Measurements from ENCODE around the gene LGI1. TPM values are rescaled to one million over a fixed set of nuclear protein-coding genes. Genes with fewer than 3 reads are reported as not detected.

Gene LGI1
- total RNA-seq, 1 donor from 2014 or later: 9.4 TPM

DNA sequence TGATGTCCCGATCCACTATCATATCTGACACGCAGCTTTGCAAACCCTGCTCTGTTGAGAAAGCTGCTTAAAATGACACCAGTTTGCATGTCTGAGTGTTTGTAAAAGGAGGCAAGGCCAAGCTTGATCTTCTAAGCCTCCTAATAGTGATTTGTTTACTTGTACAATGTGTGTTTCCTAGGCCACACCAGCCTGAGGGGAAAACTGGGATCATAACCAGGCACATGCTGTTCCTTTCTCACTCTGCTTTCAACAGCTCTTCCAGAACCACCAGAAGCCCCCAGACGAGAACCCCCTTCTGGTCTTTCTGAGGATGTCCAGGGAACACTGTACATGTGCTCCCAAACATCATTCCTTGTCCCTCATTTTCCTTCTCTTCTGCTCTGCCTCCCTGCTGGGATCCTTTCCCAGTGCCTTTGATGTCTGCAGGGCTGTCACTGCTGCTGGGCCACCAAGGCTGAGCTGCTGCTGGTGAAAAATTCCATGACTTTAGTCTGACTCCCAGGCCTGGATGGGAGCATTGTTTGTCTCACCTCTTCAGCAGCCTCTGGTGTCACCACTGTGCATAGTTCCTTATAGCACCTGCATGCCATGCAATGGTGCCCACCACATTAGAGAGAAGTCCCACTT, 4.0 kb upstream of the LGI1 start:
- Histone ChIP-seq H3K4me3 (ENCODE audit: low read length in 3 of 3) (no peak overlapping the region), H3K36me3 (ENCODE audit: control insufficient read depth in 3 of 3, insufficient read depth in 3 of 3, low read length in 3 of 3) (no peaks in the 10 kb centered on the region), H3K9me3 (ENCODE audit: control insufficient read depth in 3 of 3, low read length in 3 of 3) (no peaks in the 10 kb centered on the region), H3K4me1 (ENCODE audit: control insufficient read depth in 3 of 3, insufficient read depth in 3 of 3, low read length in 3 of 3) (peaks cover 3 to 12% (median 6%) of the 10 kb centered on the region in 3 donors), H3K27me3 (ENCODE audit: control insufficient read depth in 3 of 3, insufficient read depth in 3 of 3, low read length in 3 of 3) (peaks cover 3 to 5% (median 3%) of the 10 kb centered on the region in 3 donors), H3K9ac (ENCODE audit: low read depth in 1 of 3, low read length in 3 of 3) (no peak overlapping the region), H3K27ac (ENCODE audit: low read depth, low read length) (no peak overlapping the region)

DNA sequence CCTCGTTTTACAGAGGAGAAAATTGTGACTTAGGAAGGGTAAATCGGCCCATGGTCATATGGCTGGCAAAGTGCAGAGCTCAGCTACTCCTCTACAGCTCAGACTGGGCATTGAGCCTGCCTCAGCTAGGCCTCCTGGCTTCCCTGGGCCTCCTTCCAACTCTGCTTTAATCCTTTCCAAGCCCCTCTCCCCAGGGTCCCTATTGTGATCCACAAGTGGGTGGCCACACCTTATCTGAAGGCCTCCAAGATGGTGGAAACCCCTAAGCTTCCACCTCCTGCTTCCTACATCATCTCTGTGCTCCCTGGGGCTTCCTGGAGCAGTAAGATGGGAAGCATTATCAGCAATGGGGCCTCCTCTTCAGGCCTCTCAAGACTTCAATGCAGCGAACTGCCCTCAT, 3.0 kb upstream of the LGI1 start:
- no peaks in the 10 kb centered on the region for H3K36me3 ChIP-seq (ENCODE audit: control insufficient read depth in 3 of 3, insufficient read depth in 3 of 3, low read length in 3 of 3)
- no peak overlapping the region for H3K27ac ChIP-seq (ENCODE audit: low read depth, low read length)
- H3K4me3 ChIP-seq (ENCODE audit: low read length in 3 of 3): no peak overlapping the region
- no peaks in the 10 kb centered on the region for H3K9me3 ChIP-seq (ENCODE audit: control insufficient read depth in 3 of 3, low read length in 3 of 3)
- H3K9ac ChIP-seq (ENCODE audit: low read depth in 1 of 3, low read length in 3 of 3): no peak overlapping the region
- H3K4me1 ChIP-seq (ENCODE audit: control insufficient read depth in 3 of 3, insufficient read depth in 3 of 3, low read length in 3 of 3): peaks cover 0 to 12% (median 3%) of the 10 kb centered on the region in 3 donors
- H3K27me3 ChIP-seq (ENCODE audit: control insufficient read depth in 3 of 3, insufficient read depth in 3 of 3, low read length in 3 of 3): peaks cover 3 to 6% (median 5%) of the 10 kb centered on the region in 3 donors

DNA sequence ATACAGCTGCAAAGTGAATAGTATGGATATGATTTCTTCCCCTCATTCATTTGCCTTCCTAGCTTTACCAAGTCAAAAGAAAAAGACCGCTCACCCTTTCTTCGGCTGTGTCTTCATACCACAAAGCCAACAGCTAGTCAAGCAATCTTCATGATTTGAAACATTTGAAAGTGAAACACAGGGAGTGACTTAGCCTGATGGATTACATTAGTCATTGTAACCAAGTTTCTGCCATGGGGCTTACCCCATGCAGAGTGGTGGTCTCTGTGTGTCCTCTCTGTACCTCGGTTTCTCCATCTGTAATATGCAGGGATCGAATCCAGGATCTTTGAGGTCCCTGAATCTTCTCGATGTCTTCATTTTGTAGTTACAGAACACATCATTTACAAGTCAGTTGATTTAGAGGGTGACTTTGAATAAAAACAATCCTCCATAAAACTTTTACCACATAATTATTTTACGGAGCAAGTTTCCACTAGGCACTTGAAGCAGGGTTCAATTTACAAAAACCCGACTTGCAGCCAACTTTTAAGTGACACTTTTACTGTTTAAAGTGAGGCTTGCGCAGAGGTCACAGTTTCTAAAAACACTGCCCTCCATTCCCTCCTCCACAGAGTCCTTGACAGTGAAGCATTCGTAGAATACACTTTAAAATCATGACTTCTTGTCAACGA, 2.2 kb upstream of the LGI1 start:
- Histone ChIP-seq H3K4me3 (ENCODE audit: low read length in 3 of 3) (no peak overlapping the region), H3K9ac (ENCODE audit: low read depth in 1 of 3, low read length in 3 of 3) (no peak overlapping the region), H3K27ac (ENCODE audit: low read depth, low read length) (no peak overlapping the region), H3K27me3 (ENCODE audit: control insufficient read depth in 3 of 3, insufficient read depth in 3 of 3, low read length in 3 of 3) (peaks cover 3 to 6% (median 5%) of the 10 kb centered on the region in 3 donors), H3K4me1 (ENCODE audit: control insufficient read depth in 3 of 3, insufficient read depth in 3 of 3, low read length in 3 of 3) (peaks cover 3 to 17% (median 5%) of the 10 kb centered on the region in 3 donors), H3K9me3 (ENCODE audit: control insufficient read depth in 3 of 3, low read length in 3 of 3) (no peaks in the 10 kb centered on the region), H3K36me3 (ENCODE audit: control insufficient read depth in 3 of 3, insufficient read depth in 3 of 3, low read length in 3 of 3) (no peaks in the 10 kb centered on the region)

DNA sequence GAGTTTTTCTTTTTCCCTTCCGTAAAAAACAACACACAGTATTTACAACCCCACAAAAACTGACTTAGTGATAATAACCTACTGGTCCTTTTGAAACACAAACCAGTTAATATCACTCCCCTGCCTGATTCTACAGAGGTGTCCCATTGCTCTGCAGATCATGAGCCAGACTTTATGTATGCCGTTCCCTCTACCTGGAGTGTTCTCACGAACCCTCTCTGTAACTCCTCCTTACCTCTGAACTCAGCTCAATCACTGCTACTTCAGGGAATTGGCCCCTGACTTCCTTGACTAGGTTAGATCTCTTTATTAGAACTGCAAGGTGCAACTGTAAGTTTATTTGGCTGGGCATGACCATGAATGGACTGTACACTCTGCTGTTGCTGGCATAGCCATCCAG, 1.6 kb upstream of the LGI1 start:
- Histone ChIP-seq H3K9me3 (ENCODE audit: control insufficient read depth in 3 of 3, low read length in 3 of 3) (no peaks in the 10 kb centered on the region), H3K4me3 (ENCODE audit: low read length in 3 of 3) (no peak overlapping the region), H3K9ac (ENCODE audit: low read depth in 1 of 3, low read length in 3 of 3) (no peak overlapping the region), H3K27me3 (ENCODE audit: control insufficient read depth in 3 of 3, insufficient read depth in 3 of 3, low read length in 3 of 3) (peaks cover 2 to 6% (median 5%) of the 10 kb centered on the region in 3 donors), H3K4me1 (ENCODE audit: control insufficient read depth in 3 of 3, insufficient read depth in 3 of 3, low read length in 3 of 3) (peaks cover 3 to 17% (median 5%) of the 10 kb centered on the region in 3 donors), H3K36me3 (ENCODE audit: control insufficient read depth in 3 of 3, insufficient read depth in 3 of 3, low read length in 3 of 3) (no peaks in the 10 kb centered on the region), H3K27ac (ENCODE audit: low read depth, low read length) (no peak overlapping the region)

DNA sequence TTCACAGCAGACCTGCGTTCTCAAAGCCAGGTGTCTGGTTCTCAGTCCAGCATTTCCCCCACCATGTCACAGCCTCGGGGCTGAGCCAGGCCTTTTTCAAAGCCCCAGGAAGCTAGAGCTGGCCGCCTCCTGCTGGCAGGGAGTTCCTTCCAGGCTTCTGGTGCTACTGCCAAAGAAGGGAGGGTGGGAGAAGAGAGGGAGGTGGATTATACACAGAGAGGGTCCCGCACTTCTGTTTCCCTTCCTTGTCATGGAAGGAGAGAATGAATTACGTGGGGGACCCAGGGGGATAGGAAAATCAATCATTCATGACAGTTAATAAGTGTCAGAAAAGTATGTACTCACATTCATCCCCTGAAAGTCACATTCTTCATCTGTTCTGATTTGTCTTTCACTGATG, 600 bp upstream of the LGI1 start:
- Histone ChIP-seq H3K4me3 (ENCODE audit: low read length in 3 of 3) (peak overlapping the region in 2 of 3 donors; percentile 11 to 13), H3K36me3 (ENCODE audit: control insufficient read depth in 3 of 3, insufficient read depth in 3 of 3, low read length in 3 of 3) (no peaks in the 10 kb centered on the region), H3K4me1 (ENCODE audit: control insufficient read depth in 3 of 3, insufficient read depth in 3 of 3, low read length in 3 of 3) (peaks cover 3 to 12% (median 5%) of the 10 kb centered on the region in 3 donors), H3K27me3 (ENCODE audit: control insufficient read depth in 3 of 3, insufficient read depth in 3 of 3, low read length in 3 of 3) (peaks cover 0 to 6% (median 5%) of the 10 kb centered on the region in 3 donors), H3K9ac (ENCODE audit: low read depth in 1 of 3, low read length in 3 of 3) (peak overlapping the region in 1 of 3 donors; percentile 46), H3K27ac (ENCODE audit: low read depth, low read length) (peak overlapping the region; percentile 1), H3K9me3 (ENCODE audit: control insufficient read depth in 3 of 3, low read length in 3 of 3) (no peaks in the 10 kb centered on the region)

DNA sequence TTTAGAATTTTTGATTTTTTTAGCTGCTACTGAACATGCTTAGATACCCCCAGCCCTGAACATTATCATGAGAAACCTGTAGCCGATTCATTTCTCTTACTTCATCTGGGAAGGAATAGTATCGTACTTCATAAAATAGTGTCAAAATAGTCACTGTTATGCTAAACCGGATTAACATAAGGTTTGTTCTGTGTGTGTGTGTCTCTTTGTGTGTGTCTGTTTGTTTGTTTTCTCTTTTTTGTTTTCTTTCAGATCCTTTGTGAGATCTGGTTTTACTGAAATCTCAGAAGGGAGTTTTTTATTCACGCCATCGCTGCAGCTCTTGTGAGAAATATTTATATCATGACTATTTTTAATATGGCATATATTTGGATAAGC, 761 bp downstream of the LGI1 start:
- Histone ChIP-seq H3K36me3 (ENCODE audit: control insufficient read depth in 3 of 3, insufficient read depth in 3 of 3, low read length in 3 of 3) (peaks cover 0 to 3% (median 0%) of the 10 kb centered on the region in 3 donors), H3K27ac (ENCODE audit: low read depth, low read length) (peak overlapping the region; percentile 81), H3K27me3 (ENCODE audit: control insufficient read depth in 3 of 3, insufficient read depth in 3 of 3, low read length in 3 of 3) (peaks cover 0 to 6% (median 5%) of the 10 kb centered on the region in 3 donors), H3K4me3 (ENCODE audit: low read length in 3 of 3) (peak overlapping the region; percentile 64 to 69 (median 64)), H3K4me1 (ENCODE audit: control insufficient read depth in 3 of 3, insufficient read depth in 3 of 3, low read length in 3 of 3) (peaks cover 3 to 11% (median 5%) of the 10 kb centered on the region in 3 donors), H3K9me3 (ENCODE audit: control insufficient read depth in 3 of 3, low read length in 3 of 3) (no peaks in the 10 kb centered on the region), H3K9ac (ENCODE audit: low read depth in 1 of 3, low read length in 3 of 3) (peak overlapping the region; percentile 35 to 79 (median 54))

DNA sequence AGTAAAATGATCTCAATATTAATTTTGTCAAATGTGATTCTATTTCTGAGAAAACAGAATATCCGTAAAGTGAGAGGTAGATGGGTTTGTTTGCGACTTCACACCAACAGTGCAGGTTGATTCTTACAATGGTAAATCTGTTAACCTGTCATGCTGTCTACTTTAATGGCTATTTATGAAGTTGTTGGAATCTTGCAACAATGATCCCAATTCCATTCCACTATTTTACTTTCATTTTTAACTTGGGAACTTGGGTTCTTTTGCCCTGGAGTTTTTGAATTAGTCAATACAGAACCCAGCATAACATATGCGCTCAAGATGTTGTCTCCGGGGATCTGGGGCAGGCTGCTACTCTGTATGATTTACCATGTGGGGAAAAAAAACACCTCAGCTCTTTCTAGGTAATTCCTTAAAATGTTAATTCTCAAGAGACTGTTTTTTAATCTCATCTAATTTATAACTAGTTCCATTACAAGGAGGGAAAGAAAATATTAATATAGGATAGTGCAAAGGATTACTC, 1.2 kb downstream of the LGI1 start:
- H3K36me3 ChIP-seq (ENCODE audit: control insufficient read depth in 3 of 3, insufficient read depth in 3 of 3, low read length in 3 of 3): peaks cover 0 to 3% (median 0%) of the 10 kb centered on the region in 3 donors
- no peaks in the 10 kb centered on the region for H3K9me3 ChIP-seq (ENCODE audit: control insufficient read depth in 3 of 3, low read length in 3 of 3)
- H3K27me3 ChIP-seq (ENCODE audit: control insufficient read depth in 3 of 3, insufficient read depth in 3 of 3, low read length in 3 of 3): peaks cover 0 to 6% (median 5%) of the 10 kb centered on the region in 3 donors
- H3K27ac ChIP-seq (ENCODE audit: low read depth, low read length): peak overlapping the region; percentile 81
- H3K4me3 ChIP-seq (ENCODE audit: low read length in 3 of 3): peak overlapping the region; percentile 51 to 69 (median 52)
- H3K4me1 ChIP-seq (ENCODE audit: control insufficient read depth in 3 of 3, insufficient read depth in 3 of 3, low read length in 3 of 3): peaks cover 3 to 11% (median 5%) of the 10 kb centered on the region in 3 donors
- peak overlapping the region; percentile 2 to 79 (median 54) for H3K9ac ChIP-seq (ENCODE audit: low read depth in 1 of 3, low read length in 3 of 3)

DNA sequence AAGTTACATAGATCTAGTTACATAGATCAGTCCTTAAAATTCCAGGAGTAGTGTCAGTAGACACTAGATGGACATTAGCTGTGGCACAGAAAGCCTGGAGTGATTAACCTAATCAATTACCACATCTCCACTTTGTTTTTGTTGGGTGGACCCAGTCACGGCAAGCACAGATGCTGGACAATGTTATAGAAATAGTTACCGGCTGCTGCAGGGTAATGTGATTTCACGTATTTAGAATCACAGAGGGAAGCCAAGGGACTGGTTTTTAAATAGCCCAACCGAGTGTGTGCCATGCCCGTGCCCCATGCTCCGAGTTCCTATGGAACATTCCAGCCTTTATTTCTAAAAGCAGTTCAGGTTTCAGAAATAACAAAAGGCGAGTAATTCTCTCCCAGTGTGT, 2.8 kb downstream of the LGI1 start:
- peak overlapping the region; percentile 81 for H3K27ac ChIP-seq (ENCODE audit: low read depth, low read length)
- H3K4me1 ChIP-seq (ENCODE audit: control insufficient read depth in 3 of 3, insufficient read depth in 3 of 3, low read length in 3 of 3): peaks cover 3 to 11% (median 5%) of the 10 kb centered on the region in 3 donors
- H3K9me3 ChIP-seq (ENCODE audit: control insufficient read depth in 3 of 3, low read length in 3 of 3): no peaks in the 10 kb centered on the region
- H3K9ac ChIP-seq (ENCODE audit: low read depth in 1 of 3, low read length in 3 of 3): peak overlapping the region in 2 of 3 donors; percentile 12 to 65
- peaks cover 0 to 3% (median 0%) of the 10 kb centered on the region in 3 donors for H3K36me3 ChIP-seq (ENCODE audit: control insufficient read depth in 3 of 3, insufficient read depth in 3 of 3, low read length in 3 of 3)
- H3K27me3 ChIP-seq (ENCODE audit: control insufficient read depth in 3 of 3, insufficient read depth in 3 of 3, low read length in 3 of 3): peaks cover 0 to 6% (median 5%) of the 10 kb centered on the region in 3 donors
- H3K4me3 ChIP-seq (ENCODE audit: low read length in 3 of 3): peak overlapping the region; percentile 15 to 45 (median 33)

DNA sequence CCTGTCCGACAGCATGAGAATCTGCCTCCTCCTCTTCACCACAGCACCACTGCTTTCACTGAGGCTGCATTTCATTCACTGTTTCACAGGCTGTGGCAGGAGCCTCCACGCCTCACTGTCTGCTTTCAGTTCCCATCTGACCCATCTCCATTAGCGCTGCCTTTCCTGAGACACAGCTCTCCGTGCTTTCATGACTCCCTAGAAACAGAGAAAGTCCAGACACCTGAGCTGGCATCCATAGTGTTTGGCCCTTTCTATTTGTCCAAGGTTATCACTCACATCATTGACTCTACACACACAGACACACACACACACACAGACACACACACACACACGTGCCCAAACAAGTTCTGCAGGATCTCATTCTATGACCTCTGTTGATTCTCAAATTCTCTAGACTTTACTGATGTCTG, 5.2 kb downstream of the LGI1 start:
- Histone ChIP-seq H3K36me3 (ENCODE audit: control insufficient read depth in 3 of 3, insufficient read depth in 3 of 3, low read length in 3 of 3) (peaks cover 0 to 3% (median 0%) of the 10 kb centered on the region in 3 donors), H3K27ac (ENCODE audit: low read depth, low read length) (no peak overlapping the region), H3K9me3 (ENCODE audit: control insufficient read depth in 3 of 3, low read length in 3 of 3) (no peaks in the 10 kb centered on the region), H3K9ac (ENCODE audit: low read depth in 1 of 3, low read length in 3 of 3) (no peak overlapping the region), H3K4me1 (ENCODE audit: control insufficient read depth in 3 of 3, insufficient read depth in 3 of 3, low read length in 3 of 3) (peaks cover 0 to 7% (median 5%) of the 10 kb centered on the region in 3 donors), H3K27me3 (ENCODE audit: control insufficient read depth in 3 of 3, insufficient read depth in 3 of 3, low read length in 3 of 3) (peaks cover 0 to 5% (median 3%) of the 10 kb centered on the region in 3 donors), H3K4me3 (ENCODE audit: low read length in 3 of 3) (no peak overlapping the region)

DNA sequence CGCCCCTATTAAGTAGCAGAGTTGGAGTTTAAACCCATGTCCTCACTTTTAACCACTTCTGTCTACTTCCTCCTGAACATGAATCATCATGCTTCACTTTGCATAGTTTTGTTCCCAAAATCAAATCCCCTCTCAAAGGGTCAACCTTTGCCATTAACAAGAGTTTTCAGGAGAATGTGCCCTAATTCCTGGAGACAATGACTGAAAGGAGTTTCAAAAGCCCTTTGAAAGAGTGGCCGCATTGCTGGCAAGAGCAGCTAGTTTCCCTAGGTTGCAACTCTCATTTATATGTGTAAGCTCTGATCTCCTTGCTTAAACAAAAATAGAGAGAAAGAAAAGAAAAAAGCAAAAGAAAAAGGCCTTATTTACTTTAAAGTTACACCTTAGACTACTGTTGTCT, 9.2 kb downstream of the LGI1 start:
- H3K4me1 ChIP-seq (ENCODE audit: control insufficient read depth in 3 of 3, insufficient read depth in 3 of 3, low read length in 3 of 3): no peaks in the 10 kb centered on the region
- no peaks in the 10 kb centered on the region for H3K9me3 ChIP-seq (ENCODE audit: control insufficient read depth in 3 of 3, low read length in 3 of 3)
- H3K27me3 ChIP-seq (ENCODE audit: control insufficient read depth in 3 of 3, insufficient read depth in 3 of 3, low read length in 3 of 3): no peaks in the 10 kb centered on the region
- H3K4me3 ChIP-seq (ENCODE audit: low read length in 3 of 3): no peak overlapping the region
- no peak overlapping the region for H3K27ac ChIP-seq (ENCODE audit: low read depth, low read length)
- no peak overlapping the region for H3K9ac ChIP-seq (ENCODE audit: low read depth in 1 of 3, low read length in 3 of 3)
- H3K36me3 ChIP-seq (ENCODE audit: control insufficient read depth in 3 of 3, insufficient read depth in 3 of 3, low read length in 3 of 3): peaks cover 0 to 3% (median 0%) of the 10 kb centered on the region in 3 donors

Data from skeletal muscle tissue (tissue), 4 donors.